SK-N-SH (cell line): ENCODE measurements around the gene MTA3. TPM values are rescaled to one million over a fixed set of nuclear protein-coding genes. Genes with fewer than 3 reads are reported as not detected.

Source experiments
- CTCF ChIA-PET: fragments of 300-600, 350-600 bp; formaldehyde crosslinking; extraction: SDS; loops from one replicate; lab custom pipeline; 2021; lab: Yijun Ruan, JAX
- POLR2A ChIA-PET: fragments of 350-600 bp; sonication (Branson Sonifier 250); formaldehyde crosslinking; extraction: SDS; loops from one replicate; lab custom pipeline; 2020; ENCODE audit warnings: antibody characterized with exemption, inconsistent platforms; lab: Yijun Ruan, JAX
- DNase-seq: peaks from one replicate; pipeline ENCODE4 v3.0.0; 2012
- H2AFZ ChIP-seq: fragments of 200-600 bp; sonication (generic); 2 replicates; pipeline ENCODE4 v1.8.1; 2016; ENCODE audit warnings: antibody characterized with exemption, mild to moderate bottlenecking, low read depth
- H3F3A ChIP-seq: fragments of 200-600 bp; sonication (generic); replicated peaks from 2 replicates; pipeline ENCODE3; 2016; ENCODE audit warnings: antibody characterized with exemption, mild to moderate bottlenecking; ENCODE audit not compliant: insufficient read depth
- H3K27ac ChIP-seq, 2 experiments: fragments of 200-500 bp in 1 of 2; fragments of 200-600 bp in 1 of 2; sonication (Bioruptor generic) in 1 of 2; sonication (generic), shearing (Covaris generic) in 1 of 2; 2 replicates each; pipeline versions ENCODE4 v1.5.1 to v1.6.1; 2014 to 2016; ENCODE audit warnings: low read depth in 2 of 2, inconsistent platforms in 1 of 2, low read length in 1 of 2, mild to moderate bottlenecking in 1 of 2, mixed read lengths in 1 of 2
- H3K27me3 ChIP-seq: fragments of 200-600 bp; sonication (generic), shearing (Covaris generic); 2 replicates; pipeline ENCODE4 v1.6.1; 2016; ENCODE audit warnings: mixed run types; ENCODE audit not compliant: insufficient read depth
- H3K36me3 ChIP-seq, 2 experiments: fragments of 200-500 bp in 1 of 2; fragments of 200-600 bp in 1 of 2; sonication (Bioruptor generic) in 1 of 2; sonication (generic) in 1 of 2; replicated peaks in 1 of 2; 2 replicates each; pipeline versions ENCODE3 to v1.5.1; 2014 to 2016; ENCODE audit warnings: low read length in 1 of 2, mild to moderate bottlenecking in 1 of 2; ENCODE audit not compliant: insufficient read depth in 2 of 2, control insufficient read depth in 1 of 2
- H3K4me1 ChIP-seq, 2 experiments: fragments of 200-500 bp in 1 of 2; fragments of 200-600 bp in 1 of 2; sonication (Bioruptor generic) in 1 of 2; sonication (generic), shearing (Covaris generic) in 1 of 2; 2 replicates each; pipeline versions ENCODE4 v1.5.1 to v1.6.1; 2014 to 2016; ENCODE audit warnings: low read depth in 1 of 2, low read length in 1 of 2, mixed run types in 1 of 2; ENCODE audit not compliant: insufficient read depth in 2 of 2, control insufficient read depth in 1 of 2
- H3K4me2 ChIP-seq: fragments of 200-600 bp; sonication (generic), shearing (Covaris generic); 2 replicates; pipeline ENCODE4 v1.6.1; 2017; ENCODE audit warnings: mixed run types
- H3K4me3 ChIP-seq, 2 experiments: fragments of 200-500 bp in 1 of 2; fragments of 200-600 bp in 1 of 2; sonication (Bioruptor generic) in 1 of 2; sonication (generic), shearing (Covaris generic) in 1 of 2; 2 replicates each; pipeline versions ENCODE4 v1.5.1 to v1.8.1; 2014 to 2016; ENCODE audit warnings: low read depth in 2 of 2, inconsistent platforms in 1 of 2, low read length in 1 of 2, mild to moderate bottlenecking in 1 of 2, mixed read lengths in 1 of 2, moderate library complexity in 1 of 2
- H3K79me2 ChIP-seq: fragments of 200-600 bp; sonication (generic); 2 replicates; pipeline ENCODE4 v1.8.1; 2017; ENCODE audit warnings: mild to moderate bottlenecking; ENCODE audit not compliant: insufficient read depth
- H3K9ac ChIP-seq: fragments of 200-600 bp; sonication (generic); 2 replicates; pipeline ENCODE4 v1.6.1; 2017; ENCODE audit warnings: mixed run types
- H3K9me2 ChIP-seq: fragments of 200-600 bp; sonication (generic); 2 replicates; pipeline ENCODE4 v1.6.1; 2017; ENCODE audit warnings: mixed run types
- H3K9me3 ChIP-seq: fragments of 200-600 bp; sonication (generic); 2 replicates; pipeline ENCODE4 v1.6.1; 2017; ENCODE audit warnings: mixed run types, mild to moderate bottlenecking, moderate library complexity
- H4K20me1 ChIP-seq: fragments of 200-600 bp; sonication (generic); 2 replicates; pipeline ENCODE4 v1.6.1; 2017; ENCODE audit warnings: mild to moderate bottlenecking, mixed run types; ENCODE audit not compliant: insufficient read depth
- ELF1 ChIP-seq: IDR thresholded peaks from 2 replicates; pipeline ENCODE4 v1.4.0; 2012
- EP300 ChIP-seq, 2 experiments: IDR thresholded peaks; 2 replicates each; pipeline versions ENCODE4 v1.4.0 to v1.6.1; 2012; ENCODE audit warnings: borderline replicate concordance in 1 of 2, low read depth in 1 of 2, low read length in 1 of 2
- EZH2phosphoT487 ChIP-seq: fragments of 200-600 bp; sonication (generic); IDR thresholded peaks from 2 replicates; pipeline ENCODE4 v1.6.1; 2017; ENCODE audit warnings: low read depth, mixed run types, mild to moderate bottlenecking, antibody characterized with exemption, moderate library complexity, borderline replicate concordance
- FOXJ3 ChIP-seq: sonication (generic); formaldehyde crosslinking; IDR thresholded peaks from 2 replicates; pipeline ENCODE4 v1.5.1; 2020; ENCODE audit warnings: mild to moderate bottlenecking, missing genetic modification reagents
- FOXM1 ChIP-seq: IDR thresholded peaks from 2 replicates; pipeline ENCODE4 v1.4.0; 2012; ENCODE audit warnings: low read depth, mild to moderate bottlenecking
- GABPA ChIP-seq: IDR thresholded peaks from 2 replicates; pipeline ENCODE4 v1.4.0; 2012; ENCODE audit warnings: low read depth, mild to moderate bottlenecking
- GATA2 ChIP-seq: sonication (generic); formaldehyde crosslinking; IDR thresholded peaks from 2 replicates; pipeline ENCODE4 v1.5.0; 2020; ENCODE audit warnings: mild to moderate bottlenecking, missing genetic modification reagents
- JUND ChIP-seq: IDR thresholded peaks from 2 replicates; pipeline ENCODE4 v1.4.0; 2012
- MEF2A ChIP-seq: IDR thresholded peaks from 2 replicates; pipeline ENCODE4 v1.4.0; 2012; ENCODE audit warnings: low read depth, borderline replicate concordance
- MXI1 ChIP-seq: IDR thresholded peaks from 2 replicates; pipeline ENCODE4 v1.6.1; 2012; ENCODE audit warnings: mild to moderate bottlenecking, low read depth, low read length, improper control_type of control experiment
- NFIC ChIP-seq: IDR thresholded peaks from 2 replicates; pipeline ENCODE4 v1.4.0; 2012; ENCODE audit warnings: borderline replicate concordance
- NRF1 ChIP-seq: IDR thresholded peaks from 2 replicates; pipeline ENCODE4 v1.6.1; 2012; ENCODE audit warnings: low read depth, mild to moderate bottlenecking, low read length
- POLR2AphosphoS5 ChIP-seq: IDR thresholded peaks from 2 replicates; pipeline ENCODE4 v1.6.1; 2012; ENCODE audit warnings: low read depth, low read length
- RCOR1 ChIP-seq: fragments of 150-350 bp; IDR thresholded peaks from 2 replicates; pipeline ENCODE4 v1.6.1; 2017; ENCODE audit warnings: antibody characterized with exemption, low read length
- RFX5 ChIP-seq: IDR thresholded peaks from 2 replicates; pipeline ENCODE4 v1.6.1; 2012; ENCODE audit warnings: mild to moderate bottlenecking, improper control_type of control experiment, low read length
- SIN3A ChIP-seq: IDR thresholded peaks from 2 replicates; pipeline ENCODE4 v1.6.1; 2012; ENCODE audit warnings: low read depth, mild to moderate bottlenecking, low read length, moderate library complexity, borderline replicate concordance
- SMC3 ChIP-seq: IDR thresholded peaks from 2 replicates; pipeline ENCODE4 v1.6.1; 2012; ENCODE audit warnings: low read depth, low read length, improper control_type of control experiment
- TCF12 ChIP-seq: IDR thresholded peaks from 2 replicates; pipeline ENCODE4 v1.4.0; 2012
- YY1 ChIP-seq: IDR thresholded peaks from 2 replicates; pipeline ENCODE4 v1.4.0; 2012; ENCODE audit warnings: low read depth, mild to moderate bottlenecking
- WGBS: methylation state at CpG from one replicate; pipeline ENCODE4 v1.1.6; 2017; ENCODE audit warnings: low lambda C conversion rate; 5-methylcytosine and 5-hydroxymethylcytosine counted together
- polyA plus RNA-seq, 3 experiments: library from polyadenylated mRNA; depleted of rRNA; stranded (reverse); fragments of >200 nt; gene quantifications; 2 replicates each; pipeline ENCODE4 v1.2.3, GENCODE V29; 2012
- TF ChIP-seq, protein P1 (sequence below): IDR thresholded peaks from 2 replicates; pipeline ENCODE4 v1.6.1; 2012; ENCODE audit warnings: mild to moderate bottlenecking, low read depth, low read length, moderate library complexity
- TF ChIP-seq, protein P2 (sequence below): fragments of 150-350 bp; IDR thresholded peaks from 2 replicates; pipeline ENCODE4 v1.6.1; 2016; ENCODE audit warnings: mild to moderate bottlenecking, low read depth, low read length
- TF ChIP-seq, protein P3 (sequence below): IDR thresholded peaks from 2 replicates; pipeline ENCODE4 v1.4.0; 2012; ENCODE audit warnings: low read depth, borderline replicate concordance

MTA3 gene
- polyA plus RNA-seq, 1 of the 3 experiments (the other 2 are of a cell fraction), result 30.8 TPM

DNA sequence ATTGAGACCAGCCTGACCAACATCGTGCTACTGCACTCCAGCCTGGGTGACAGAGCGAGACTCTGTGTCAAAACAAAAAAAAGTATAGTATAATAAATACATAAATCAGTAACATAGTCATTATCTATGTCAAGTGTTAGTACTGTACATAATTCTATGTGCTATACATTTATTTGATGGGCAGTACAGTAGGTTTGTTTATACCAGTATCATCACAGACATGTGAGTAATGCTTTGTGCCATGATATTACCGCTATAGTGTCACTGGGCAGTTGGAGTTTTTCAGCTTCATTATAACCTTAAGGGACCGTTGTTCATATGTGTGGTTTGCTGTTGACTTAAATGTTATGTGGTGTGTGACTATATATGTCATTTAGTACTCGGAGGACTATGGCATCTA lies 24.9 kb downstream of the MTA3 start (continued):
- TF ChIP-seq RCOR1 (no peak), MXI1 (no peak), MEF2A (no peak), FOXJ3 (no peak)
- TF ChIP-seq, protein P1, sequence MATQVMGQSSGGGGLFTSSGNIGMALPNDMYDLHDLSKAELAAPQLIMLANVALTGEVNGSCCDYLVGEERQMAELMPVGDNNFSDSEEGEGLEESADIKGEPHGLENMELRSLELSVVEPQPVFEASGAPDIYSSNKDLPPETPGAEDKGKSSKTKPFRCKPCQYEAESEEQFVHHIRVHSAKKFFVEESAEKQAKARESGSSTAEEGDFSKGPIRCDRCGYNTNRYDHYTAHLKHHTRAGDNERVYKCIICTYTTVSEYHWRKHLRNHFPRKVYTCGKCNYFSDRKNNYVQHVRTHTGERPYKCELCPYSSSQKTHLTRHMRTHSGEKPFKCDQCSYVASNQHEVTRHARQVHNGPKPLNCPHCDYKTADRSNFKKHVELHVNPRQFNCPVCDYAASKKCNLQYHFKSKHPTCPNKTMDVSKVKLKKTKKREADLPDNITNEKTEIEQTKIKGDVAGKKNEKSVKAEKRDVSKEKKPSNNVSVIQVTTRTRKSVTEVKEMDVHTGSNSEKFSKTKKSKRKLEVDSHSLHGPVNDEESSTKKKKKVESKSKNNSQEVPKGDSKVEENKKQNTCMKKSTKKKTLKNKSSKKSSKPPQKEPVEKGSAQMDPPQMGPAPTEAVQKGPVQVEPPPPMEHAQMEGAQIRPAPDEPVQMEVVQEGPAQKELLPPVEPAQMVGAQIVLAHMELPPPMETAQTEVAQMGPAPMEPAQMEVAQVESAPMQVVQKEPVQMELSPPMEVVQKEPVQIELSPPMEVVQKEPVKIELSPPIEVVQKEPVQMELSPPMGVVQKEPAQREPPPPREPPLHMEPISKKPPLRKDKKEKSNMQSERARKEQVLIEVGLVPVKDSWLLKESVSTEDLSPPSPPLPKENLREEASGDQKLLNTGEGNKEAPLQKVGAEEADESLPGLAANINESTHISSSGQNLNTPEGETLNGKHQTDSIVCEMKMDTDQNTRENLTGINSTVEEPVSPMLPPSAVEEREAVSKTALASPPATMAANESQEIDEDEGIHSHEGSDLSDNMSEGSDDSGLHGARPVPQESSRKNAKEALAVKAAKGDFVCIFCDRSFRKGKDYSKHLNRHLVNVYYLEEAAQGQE, result no peak

DNA sequence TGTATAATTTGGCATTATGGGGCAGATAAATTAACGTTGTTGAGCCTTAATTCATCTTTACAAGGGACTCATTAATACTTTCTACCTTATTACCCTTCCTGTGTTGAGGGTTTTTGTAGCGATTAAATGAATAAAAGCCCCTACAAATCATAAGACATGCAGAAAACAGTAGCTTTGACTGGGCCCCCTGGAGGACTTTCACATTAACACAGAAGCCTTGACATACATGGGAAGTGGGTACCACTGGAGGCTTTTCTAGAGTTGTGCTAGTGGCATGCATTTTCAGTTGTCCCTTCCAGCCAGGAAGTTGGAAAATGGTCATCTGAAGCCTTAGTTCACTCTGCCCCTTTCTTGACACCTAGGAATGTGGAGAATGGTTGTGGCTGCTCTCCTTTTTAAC lies 30.2 kb downstream of the MTA3 start:
- Histone ChIP-seq H2AFZ (no peak overlapping the region), H3K9me2 (no peaks in the 10 kb centered on the region), H3F3A (no peaks in the 10 kb centered on the region), H3K36me3 (no peaks in the 10 kb centered on the region), H3K27ac (no peak overlapping the region), H3K4me1 (peaks cover 0 to 4% of the 10 kb centered on the region in 2 experiments; a peak in 2 of 4 replicates), H3K9me3 (no peaks in the 10 kb centered on the region), H3K9ac (no peak overlapping the region), H3K79me2 (peaks cover 66% of the 10 kb centered on the region), H3K27me3 (no peaks in the 10 kb centered on the region), H4K20me1 (peaks cover 3% of the 10 kb centered on the region), H3K4me2 (no peak overlapping the region), H3K4me3 (no peak overlapping the region)
- CTCF ChIA-PET, result interaction anchor here (0.8 to 1.5 kb wide), 3 partner anchors 26 to 103 kb away, joined by 3 to 5 read pairs (median 4); no protein-coding TSS in a partner anchor
- WGBS, result 92% methylated on average over 2 of the region's 2 CpGs
- TF ChIP-seq, protein P2, sequence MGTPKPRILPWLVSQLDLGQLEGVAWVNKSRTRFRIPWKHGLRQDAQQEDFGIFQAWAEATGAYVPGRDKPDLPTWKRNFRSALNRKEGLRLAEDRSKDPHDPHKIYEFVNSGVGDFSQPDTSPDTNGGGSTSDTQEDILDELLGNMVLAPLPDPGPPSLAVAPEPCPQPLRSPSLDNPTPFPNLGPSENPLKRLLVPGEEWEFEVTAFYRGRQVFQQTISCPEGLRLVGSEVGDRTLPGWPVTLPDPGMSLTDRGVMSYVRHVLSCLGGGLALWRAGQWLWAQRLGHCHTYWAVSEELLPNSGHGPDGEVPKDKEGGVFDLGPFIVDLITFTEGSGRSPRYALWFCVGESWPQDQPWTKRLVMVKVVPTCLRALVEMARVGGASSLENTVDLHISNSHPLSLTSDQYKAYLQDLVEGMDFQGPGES, result no peak
- TF ChIP-seq POLR2AphosphoS5, result no peak
- POLR2A ChIA-PET, result no interaction called here
- peak; percentile 45 for DNase-seq

DNA sequence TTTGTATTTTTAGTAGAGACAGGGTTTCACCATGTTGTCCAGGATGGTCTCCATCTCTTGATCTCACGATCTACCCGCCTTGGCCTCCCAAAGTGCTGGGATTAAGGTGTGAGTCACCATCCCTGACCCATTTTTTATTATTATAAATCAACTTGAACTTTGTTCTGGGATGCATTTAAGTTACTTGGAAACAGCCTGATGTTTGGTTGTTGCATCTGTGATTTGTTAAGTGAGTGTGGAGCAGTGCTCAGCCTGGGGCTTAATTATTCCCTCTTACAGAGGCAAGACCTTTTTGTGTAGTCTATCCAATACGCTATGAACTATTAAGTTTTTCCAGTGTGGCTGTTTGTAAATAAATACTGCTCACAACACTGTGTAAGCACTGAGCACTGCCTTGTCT lies 32.6 kb downstream of the MTA3 start:
- Histone ChIP-seq H4K20me1 (peaks cover 2% of the 10 kb centered on the region), H3K79me2 (peaks cover 58% of the 10 kb centered on the region), H3K27ac (no peak overlapping the region), H3K9ac (no peak overlapping the region), H3K36me3 (no peaks in the 10 kb centered on the region), H2AFZ (no peak overlapping the region), H3K4me1 (peaks cover 0 to 3% of the 10 kb centered on the region in 2 experiments; a peak in 2 of 4 replicates), H3F3A (no peaks in the 10 kb centered on the region), H3K9me3 (no peaks in the 10 kb centered on the region), H3K4me3 (no peak overlapping the region), H3K9me2 (no peaks in the 10 kb centered on the region), H3K4me2 (no peak overlapping the region), H3K27me3 (no peaks in the 10 kb centered on the region)
- ChIA-PET POLR2A (no interaction called here), CTCF (interaction anchor here (1.1 kb wide), 1 partner anchor 39 kb away, joined by 3 read pairs; no protein-coding TSS in a partner anchor)
- peak; percentile 39 for DNase-seq
- 91% methylated on average over 3 of the region's 3 CpGs for WGBS
- no peak for TF ChIP-seq SMC3
- TF ChIP-seq FOXM1, result no peak
- TF ChIP-seq JUND, result no peak
- no peak for TF ChIP-seq EZH2phosphoT487
- no peak for TF ChIP-seq NFIC
- no peak for TF ChIP-seq ELF1
- no peak for TF ChIP-seq TCF12
- TF ChIP-seq EP300 (IDR thresholded peaks at IDR 0.05; ENCODE audit: borderline replicate concordance in 1 of 2, low read depth in 1 of 2, low read length in 1 of 2), result no peak
- TF ChIP-seq GATA2 (CRISPR knock-in tag), result no peak
- TF ChIP-seq, protein P3, sequence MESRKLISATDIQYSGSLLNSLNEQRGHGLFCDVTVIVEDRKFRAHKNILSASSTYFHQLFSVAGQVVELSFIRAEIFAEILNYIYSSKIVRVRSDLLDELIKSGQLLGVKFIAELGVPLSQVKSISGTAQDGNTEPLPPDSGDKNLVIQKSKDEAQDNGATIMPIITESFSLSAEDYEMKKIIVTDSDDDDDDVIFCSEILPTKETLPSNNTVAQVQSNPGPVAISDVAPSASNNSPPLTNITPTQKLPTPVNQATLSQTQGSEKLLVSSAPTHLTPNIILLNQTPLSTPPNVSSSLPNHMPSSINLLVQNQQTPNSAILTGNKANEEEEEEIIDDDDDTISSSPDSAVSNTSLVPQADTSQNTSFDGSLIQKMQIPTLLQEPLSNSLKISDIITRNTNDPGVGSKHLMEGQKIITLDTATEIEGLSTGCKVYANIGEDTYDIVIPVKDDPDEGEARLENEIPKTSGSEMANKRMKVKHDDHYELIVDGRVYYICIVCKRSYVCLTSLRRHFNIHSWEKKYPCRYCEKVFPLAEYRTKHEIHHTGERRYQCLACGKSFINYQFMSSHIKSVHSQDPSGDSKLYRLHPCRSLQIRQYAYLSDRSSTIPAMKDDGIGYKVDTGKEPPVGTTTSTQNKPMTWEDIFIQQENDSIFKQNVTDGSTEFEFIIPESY, result no peak
- no peak for TF ChIP-seq NRF1
- TF ChIP-seq GABPA, result no peak
- no peak for TF ChIP-seq RCOR1
- no peak for TF ChIP-seq YY1
- no peak for TF ChIP-seq SIN3A
- TF ChIP-seq RFX5, result no peak
